Caco-2 (cell line): Measurements from ENCODE around the gene ENDOV. TPM values are rescaled to one million over a fixed set of nuclear protein-coding genes. Genes with fewer than 3 reads are reported as not detected.

Source experiments
- BruUV-seq: library from RNA; stranded (reverse); fragments of 400-500 nt; replicated peaks from 2 replicates; lab custom pipeline; 2021; lab: Mats Ljungman, UMichigan
- CTCF ChIA-PET: fragments of 300-600 bp; sonication (Branson Sonifier 250); formaldehyde crosslinking; loops from one replicate; lab custom pipeline; 2022; ENCODE audit warnings: antibody characterized with exemption; lab: Charles Lee
- POLR2A ChIA-PET: fragments of 300-600 bp; sonication (Branson Sonifier 250); formaldehyde crosslinking; loops from one replicate; lab custom pipeline; 2022; ENCODE audit warnings: antibody characterized with exemption; lab: Charles Lee
- DNase-seq, 2 experiments: peaks; one replicate each; pipeline versions ENCODE4 v3.0.0 to v3.0.0-alpha.2; 2020 to 2022
- H3K27me3 ChIP-seq: replicated peaks from 2 replicates; pipeline ENCODE4 v1.6.0; 2011; ENCODE audit warnings: low read length; ENCODE audit not compliant: control insufficient read depth, insufficient read depth
- H3K36me3 ChIP-seq: 2 replicates; pipeline ENCODE4 v1.5.1; 2011; ENCODE audit warnings: low read length; ENCODE audit not compliant: control insufficient read depth, insufficient read depth
- H3K4me1 ChIP-seq: fragments of 250-450 bp; sonication (Bioruptor Pico); 2 replicates; pipeline ENCODE4 v1.5.1; 2020; ENCODE audit warnings: mild to moderate bottlenecking
- H3K4me3 ChIP-seq: 2 replicates; pipeline ENCODE4 v1.5.1; 2011; ENCODE audit warnings: low read depth, mild to moderate bottlenecking, control low read depth, low read length
- H3K9me3 ChIP-seq: fragments of 250-450 bp; sonication (Bioruptor Pico); 2 replicates; pipeline ENCODE4 v1.5.1; 2020; ENCODE audit warnings: mild to moderate bottlenecking, moderate library complexity
- H3K27ac Mint-ChIP-seq: one replicate; pipeline ENCODE4 v1.8.0; 2022; ENCODE audit warnings: mixed read lengths; ENCODE audit not compliant: unreplicated experiment
- H3K27me3 Mint-ChIP-seq: one replicate; pipeline ENCODE4 v1.8.0; 2022; ENCODE audit warnings: mixed read lengths; ENCODE audit not compliant: insufficient read depth, unreplicated experiment
- H3K36me3 Mint-ChIP-seq: one replicate; pipeline ENCODE4 v1.8.0; 2022; ENCODE audit warnings: mild to moderate bottlenecking, mixed read lengths; ENCODE audit not compliant: insufficient read depth, unreplicated experiment
- H3K4me1 Mint-ChIP-seq: one replicate; pipeline ENCODE4 v1.8.0; 2022; ENCODE audit warnings: low read depth, mixed read lengths; ENCODE audit not compliant: unreplicated experiment
- H3K4me3 Mint-ChIP-seq: one replicate; pipeline ENCODE4 v1.8.0; 2022; ENCODE audit warnings: mild to moderate bottlenecking, moderate library complexity, mixed read lengths; ENCODE audit not compliant: unreplicated experiment
- H3K9me3 Mint-ChIP-seq: one replicate; pipeline ENCODE4 v1.8.0; 2022; ENCODE audit warnings: mixed read lengths; ENCODE audit not compliant: unreplicated experiment
- intact Hi-C: fragments of 100-400 bp; cut with micrococcal nuclease; formaldehyde crosslinking; loops from one replicate; pipeline ENCODE4 v1.10.0; 2022; ENCODE audit not compliant: unreplicated experiment
- total RNA-seq: library from RNA; stranded (reverse); gene quantifications from 2 replicates; pipeline ENCODE4 v1.2.3, GENCODE V29; 2022
- TF ChIP-seq, protein P1 (sequence below), 2 experiments: fragments of 200-600 bp in 1 of 2; IDR thresholded peaks; 1 replicate in 1 of 2; 2 replicates in 1 of 2; pipeline versions ENCODE4 v1.5.1 to v1.8.0; 2011 to 2022; ENCODE audit warnings: antibody characterized with exemption in 1 of 2, control low read depth in 1 of 2, inconsistent platforms in 1 of 2, low read depth in 1 of 2, low read length in 1 of 2, mild to moderate bottlenecking in 1 of 2, moderate library complexity in 1 of 2; ENCODE audit not compliant: insufficient read depth in 1 of 2, severe bottlenecking in 1 of 2, unreplicated experiment in 1 of 2

The ENDOV gene
- total RNA-seq, 1 experiment from 2014 or later = 21.5 TPM

DNA sequence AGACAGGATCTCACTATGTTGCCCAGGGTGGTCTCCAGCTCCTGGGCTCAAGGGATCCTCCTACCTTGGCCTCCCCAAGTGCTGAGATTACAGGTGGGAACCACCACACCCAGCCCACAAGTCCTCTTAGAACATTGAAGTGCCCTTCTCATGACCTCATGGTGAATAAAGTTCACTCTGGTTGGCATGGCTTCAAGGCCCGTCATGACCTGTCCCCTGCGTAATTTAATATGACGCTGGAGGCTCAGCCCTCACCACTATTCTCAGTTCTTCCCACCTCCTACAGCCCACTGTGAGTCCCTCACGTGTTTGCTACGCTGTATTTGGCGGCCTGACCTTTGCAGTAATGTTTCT, 1.9 kb downstream of the ENDOV start:
- intact Hi-C loops = no loop called here
- Histone ChIP-seq H3K4me1 (peaks cover 6% of the 10 kb centered on the region; the same call in 1 of the 2 replicates), H3K9me3 (no peaks in the 10 kb centered on the region), H3K36me3 (peaks cover 1% of the 10 kb centered on the region; the same call in 1 of the 2 replicates), H3K4me3 (no peak overlapping the region), H3K27me3 (no peaks in the 10 kb centered on the region)
- CTCF ChIA-PET = no interaction called here
- TF ChIP-seq, protein P1, sequence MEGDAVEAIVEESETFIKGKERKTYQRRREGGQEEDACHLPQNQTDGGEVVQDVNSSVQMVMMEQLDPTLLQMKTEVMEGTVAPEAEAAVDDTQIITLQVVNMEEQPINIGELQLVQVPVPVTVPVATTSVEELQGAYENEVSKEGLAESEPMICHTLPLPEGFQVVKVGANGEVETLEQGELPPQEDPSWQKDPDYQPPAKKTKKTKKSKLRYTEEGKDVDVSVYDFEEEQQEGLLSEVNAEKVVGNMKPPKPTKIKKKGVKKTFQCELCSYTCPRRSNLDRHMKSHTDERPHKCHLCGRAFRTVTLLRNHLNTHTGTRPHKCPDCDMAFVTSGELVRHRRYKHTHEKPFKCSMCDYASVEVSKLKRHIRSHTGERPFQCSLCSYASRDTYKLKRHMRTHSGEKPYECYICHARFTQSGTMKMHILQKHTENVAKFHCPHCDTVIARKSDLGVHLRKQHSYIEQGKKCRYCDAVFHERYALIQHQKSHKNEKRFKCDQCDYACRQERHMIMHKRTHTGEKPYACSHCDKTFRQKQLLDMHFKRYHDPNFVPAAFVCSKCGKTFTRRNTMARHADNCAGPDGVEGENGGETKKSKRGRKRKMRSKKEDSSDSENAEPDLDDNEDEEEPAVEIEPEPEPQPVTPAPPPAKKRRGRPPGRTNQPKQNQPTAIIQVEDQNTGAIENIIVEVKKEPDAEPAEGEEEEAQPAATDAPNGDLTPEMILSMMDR (IDR thresholded peaks at IDR 0.05; ENCODE audit: insufficient read depth in 1 of 2, low read depth in 1 of 2, low read length in 1 of 2, severe bottlenecking in 1 of 2, unreplicated experiment in 1 of 2) = no peak
- no peak for DNase-seq
- H3K9me3 Mint-ChIP-seq = no peaks in the 10 kb centered on the region
- H3K4me3 Mint-ChIP-seq = peak overlapping the region; percentile 74
- no TSS peak for BruUV-seq
- peaks cover 9% of the 10 kb centered on the region for H3K27me3 Mint-ChIP-seq
- no peak overlapping the region for H3K27ac Mint-ChIP-seq
- H3K4me1 Mint-ChIP-seq = peaks cover 13% of the 10 kb centered on the region
- POLR2A ChIA-PET = no interaction called here
- peaks cover 16% of the 10 kb centered on the region for H3K36me3 Mint-ChIP-seq

GRCh38 chr17:80418589-80418988, 3.6 kb downstream of the ENDOV start:
- CTCF ChIA-PET = no interaction called here
- POLR2A ChIA-PET = interaction anchor here (0.7 kb wide), 1 partner anchor 214 kb away, joined by 14 read pairs; no protein-coding TSS in a partner anchor

DNA sequence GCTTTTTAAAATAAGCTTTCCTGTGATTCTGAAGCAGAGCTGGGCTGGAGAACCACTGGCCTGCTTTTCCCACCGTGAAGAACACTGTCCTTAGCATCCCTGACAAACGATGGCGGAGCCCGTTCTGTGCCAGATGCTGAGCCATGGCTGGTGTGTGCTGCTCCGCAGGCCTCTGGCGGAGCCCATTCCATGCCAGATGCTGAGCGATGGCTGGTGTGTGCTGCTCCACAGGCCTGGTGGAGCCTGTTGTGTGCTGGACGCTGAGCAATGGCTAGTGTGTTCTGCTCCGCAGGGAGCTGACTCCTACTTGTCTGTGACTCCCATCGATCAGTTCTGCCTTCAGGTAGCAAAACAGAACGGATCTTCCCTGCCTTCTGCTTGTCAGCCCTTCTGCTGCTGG, 4.3 kb downstream of the ENDOV start:
- peaks cover 2% of the 10 kb centered on the region; the same call in 1 of the 2 replicates for H3K4me1 ChIP-seq
- ChIA-PET CTCF (no interaction called here), POLR2A (interaction anchor here (0.7 kb wide), 1 partner anchor 213 kb away, joined by 14 read pairs; no protein-coding TSS in a partner anchor)
- no peak overlapping the region for H3K27ac Mint-ChIP-seq
- H3K36me3 ChIP-seq = peaks cover 1% of the 10 kb centered on the region; the same call in 1 of the 2 replicates
- H3K4me3 Mint-ChIP-seq = no peak overlapping the region
- H3K27me3 Mint-ChIP-seq = peaks cover under 1% of the 10 kb centered on the region
- intact Hi-C loops = no loop called here
- no peaks in the 10 kb centered on the region for H3K27me3 ChIP-seq
- H3K9me3 ChIP-seq = no peaks in the 10 kb centered on the region
- peaks cover 2% of the 10 kb centered on the region for H3K4me1 Mint-ChIP-seq
- H3K4me3 ChIP-seq = no peak overlapping the region
- BruUV-seq = no TSS peak
- H3K36me3 Mint-ChIP-seq = peaks cover 24% of the 10 kb centered on the region
- TF ChIP-seq, protein P1 (IDR thresholded peaks at IDR 0.05; ENCODE audit: insufficient read depth in 1 of 2, low read depth in 1 of 2, low read length in 1 of 2, severe bottlenecking in 1 of 2, unreplicated experiment in 1 of 2) = no peak
- H3K9me3 Mint-ChIP-seq = no peaks in the 10 kb centered on the region
- DNase-seq = no peak

More at GRCh38 chr17:80418589-80418988, 3.6 kb downstream of the ENDOV start:
- Mint-ChIP-seq H3K4me3 (no peak overlapping the region), H3K36me3 (peaks cover 24% of the 10 kb centered on the region), H3K9me3 (no peaks in the 10 kb centered on the region), H3K27me3 (peaks cover 4% of the 10 kb centered on the region), H3K4me1 (peaks cover 9% of the 10 kb centered on the region), H3K27ac (no peak overlapping the region)
- Histone ChIP-seq H3K36me3 (peaks cover 1% of the 10 kb centered on the region; the same call in 1 of the 2 replicates), H3K4me1 (peaks cover 6% of the 10 kb centered on the region; the same call in 1 of the 2 replicates), H3K9me3 (no peaks in the 10 kb centered on the region), H3K4me3 (no peak overlapping the region), H3K27me3 (no peaks in the 10 kb centered on the region)
- TF ChIP-seq, protein P1 (IDR thresholded peaks at IDR 0.05; ENCODE audit: insufficient read depth in 1 of 2, low read depth in 1 of 2, low read length in 1 of 2, severe bottlenecking in 1 of 2, unreplicated experiment in 1 of 2) = no peak
- no TSS peak for BruUV-seq
- intact Hi-C loops = no loop called here
- DNase-seq = no peak
